SU-DHL-6 (cell line): ENCODE results near the gene KLHL10.
A peak's percentile ranks its signal among the peaks of the same experiment; 100 is the strongest.

ENCODE experiments used
- H2AFZ ChIP-seq: fragments of 200-600 bp; sonication (generic); 2 replicates; pipeline ENCODE4 v1.6.1; 2014; ENCODE audit warnings: low read depth, mild to moderate bottlenecking, moderate library complexity, mixed read lengths, antibody characterized with exemption, low read length; ENCODE audit not compliant: severe bottlenecking
- H3F3A ChIP-seq: fragments of 200-600 bp; shearing (Covaris generic); 2 replicates; pipeline ENCODE4 v1.6.0; 2016; ENCODE audit warnings: antibody characterized with exemption, mild to moderate bottlenecking; ENCODE audit not compliant: insufficient read depth
- H3K27ac ChIP-seq: fragments of 200-600 bp; sonication (generic); 2 replicates; pipeline ENCODE4 v1.5.1; 2016; ENCODE audit warnings: low read depth, mild to moderate bottlenecking, low read length, moderate library complexity, mixed read lengths
- H3K27me3 ChIP-seq: fragments of 200-600 bp; sonication (generic), shearing (Covaris generic); 2 replicates; pipeline ENCODE4 v1.6.0; 2014; ENCODE audit warnings: mild to moderate bottlenecking, low read length
- H3K36me3 ChIP-seq: fragments of 200-600 bp; sonication (generic); 2 replicates; pipeline ENCODE4 v1.6.1; 2014; ENCODE audit warnings: mild to moderate bottlenecking, low read length, mixed read lengths
- H3K4me2 ChIP-seq: fragments of 300-600, 200-600 bp; shearing (Covaris generic), sonication (generic); 2 replicates; pipeline ENCODE4 v1.6.0; 2014; ENCODE audit warnings: low read length, low read depth, mild to moderate bottlenecking; ENCODE audit not compliant: poor library complexity, severe bottlenecking
- H3K4me3 ChIP-seq: fragments of 200-600 bp; sonication (generic); 2 replicates; pipeline ENCODE4 v1.5.1; 2014; ENCODE audit warnings: antibody characterized with exemption, low read length, mild to moderate bottlenecking, mixed read lengths; ENCODE audit not compliant: insufficient read depth, poor library complexity, severe bottlenecking
- H3K79me2 ChIP-seq: fragments of 200-600 bp; sonication (generic); 2 replicates; pipeline ENCODE4 v1.6.1; 2014; ENCODE audit warnings: mild to moderate bottlenecking, low read length, moderate library complexity; ENCODE audit not compliant: insufficient read depth
- H3K9ac ChIP-seq: fragments of 200-600 bp; sonication (generic); 2 replicates; pipeline ENCODE4 v1.7.0; 2014; ENCODE audit warnings: mild to moderate bottlenecking, low read length
- H3K9me2 ChIP-seq: fragments of 200-600 bp; sonication (generic); replicated peaks from 2 replicates; pipeline ENCODE4 v1.6.1; 2014; ENCODE audit warnings: low read length; ENCODE audit not compliant: insufficient read depth
- H3K9me3 ChIP-seq: fragments of 200-600 bp; sonication (generic); 2 replicates; pipeline ENCODE4 v1.6.1; 2014; ENCODE audit warnings: low read length, mixed read lengths; ENCODE audit not compliant: insufficient read depth
- H4K20me1 ChIP-seq: fragments of 200-600 bp; sonication (generic); 2 replicates; pipeline ENCODE4 v1.6.1; 2014; ENCODE audit warnings: low read depth, mild to moderate bottlenecking, antibody characterized with exemption, low read length, moderate library complexity, mixed read lengths
- CTCF ChIP-seq: fragments of 200-600 bp; sonication (generic); IDR thresholded peaks from one replicate; pipeline ENCODE4 v1.5.1; 2017; ENCODE audit warnings: antibody characterized with exemption, mild to moderate bottlenecking, low read length, moderate library complexity; ENCODE audit not compliant: insufficient read depth, poor library complexity, severe bottlenecking
- EZH2phosphoT487 ChIP-seq: fragments of 200-600 bp; sonication (generic), shearing (Covaris generic); conservative IDR thresholded peaks from 2 replicates; pipeline ENCODE4 v1.6.1; 2018; ENCODE audit warnings: mild to moderate bottlenecking, antibody characterized with exemption, low read length, moderate library complexity, mixed read lengths

Gene KLHL10

DNA sequence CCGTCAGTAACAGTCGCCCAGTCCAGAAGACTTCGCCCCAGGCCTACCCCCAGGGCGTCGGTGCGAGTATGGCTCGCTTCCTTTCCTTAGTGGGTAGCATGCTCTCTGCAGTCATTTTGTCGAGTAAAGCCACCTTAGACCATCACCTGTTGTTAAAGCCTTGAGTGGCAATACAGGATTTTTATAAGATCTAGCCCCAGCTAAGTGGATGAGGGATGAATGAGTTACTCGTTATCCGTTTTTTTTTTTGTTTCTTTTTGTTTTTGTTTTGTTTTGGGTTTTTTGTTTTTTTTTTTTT is 27.9 kb downstream of the KLHL10 start:
- Histone ChIP-seq H3K36me3 (peaks cover 11% of the 10 kb centered on the region; the same call in 1 of the 2 replicates), H3K9me2 (no peaks in the 10 kb centered on the region), H4K20me1 (no peaks in the 10 kb centered on the region; the same call in 1 of the 2 replicates), H3K9ac (peak overlapping the region; percentile 84), H3K79me2 (peaks cover 43% of the 10 kb centered on the region), H3K4me3 (peak overlapping the region; percentile 25), H3K9me3 (no peaks in the 10 kb centered on the region), H3K4me2 (peak overlapping the region; percentile 56), H3F3A (peaks cover 24% of the 10 kb centered on the region), H3K27ac (peak overlapping the region; percentile 41; the same call in 1 of the 2 replicates), H2AFZ (peak overlapping the region; percentile 58), H3K27me3 (no peaks in the 10 kb centered on the region)
- no peak for TF ChIP-seq EZH2phosphoT487
- no peak for TF ChIP-seq CTCF

- Histone ChIP-seq H3K9me2 (no peaks in the 10 kb centered on the region), H2AFZ (no peak overlapping the region), H4K20me1 (no peaks in the 10 kb centered on the region), H3K36me3 (peaks cover 13% of the 10 kb centered on the region; the same call in 1 of the 2 replicates), H3K9me3 (no peaks in the 10 kb centered on the region), H3K79me2 (peaks cover 15% of the 10 kb centered on the region), H3K27me3 (no peaks in the 10 kb centered on the region), H3K9ac (no peak overlapping the region), H3K4me2 (no peak overlapping the region), H3F3A (peaks cover 21% of the 10 kb centered on the region), H3K27ac (no peak overlapping the region), H3K4me3 (no peak overlapping the region)
- TF ChIP-seq CTCF (no peak), EZH2phosphoT487 (no peak)
Measured at GRCh38 chr17:41868568-41868967, 30.9 kb downstream of the KLHL10 start.

- Histone ChIP-seq H3K9me2 (no peaks in the 10 kb centered on the region), H3K9ac (no peak overlapping the region), H4K20me1 (no peaks in the 10 kb centered on the region), H3K27me3 (no peaks in the 10 kb centered on the region), H3K4me2 (no peak overlapping the region), H3K79me2 (peaks cover 6% of the 10 kb centered on the region), H3K27ac (no peak overlapping the region), H3K9me3 (no peaks in the 10 kb centered on the region), H2AFZ (no peak overlapping the region), H3K36me3 (peaks cover 13% of the 10 kb centered on the region; the same call in 1 of the 2 replicates), H3K4me3 (no peak overlapping the region), H3F3A (peaks cover 21% of the 10 kb centered on the region)
- TF ChIP-seq EZH2phosphoT487 (no peak), CTCF (no peak)
Measured at GRCh38 chr17:41869426-41869825, 31.8 kb downstream of the KLHL10 start.
